Astrocyte (in vitro differentiated cells and primary cell): ENCODE measurements around the gene CENPF.
"Not testable (repeated sequence)": the region's sequence is repeated elsewhere in the genome, so short reads cannot be mapped to it uniquely, and the experiment has no call there.

Experiments used
- CTCF ChIP-seq: IDR thresholded peaks from 2 replicates; pipeline ENCODE4 v1.5.1; 2011; ENCODE audit warnings: low read depth, mild to moderate bottlenecking, inconsistent platforms, low read length, moderate library complexity; ENCODE audit not compliant: insufficient read depth
- EZH2 ChIP-seq: IDR thresholded peaks from 2 replicates; pipeline ENCODE4 v1.6.1; 2012; ENCODE audit warnings: mild to moderate bottlenecking, low read length, inconsistent platforms; ENCODE audit not compliant: insufficient read depth

GRCh38 chr1:214675524-214675923 is 72.5 kb downstream of the CENPF start:
- not testable (repeated sequence) for TF ChIP-seq CTCF, EZH2
